Measurements from ENCODE around the gene TMEM126B. TPM values are rescaled to one million over a fixed set of nuclear protein-coding genes. Genes with fewer than 3 reads are reported as not detected.
"Not testable (repeated sequence)": the region's sequence is repeated elsewhere in the genome, so short reads cannot be mapped to it uniquely, and the experiment has no call there.

The TMEM126B gene
- polyA plus RNA-seq, 4 donors = 58.6 to 71.9 (median 61.5) TPM

DNA sequence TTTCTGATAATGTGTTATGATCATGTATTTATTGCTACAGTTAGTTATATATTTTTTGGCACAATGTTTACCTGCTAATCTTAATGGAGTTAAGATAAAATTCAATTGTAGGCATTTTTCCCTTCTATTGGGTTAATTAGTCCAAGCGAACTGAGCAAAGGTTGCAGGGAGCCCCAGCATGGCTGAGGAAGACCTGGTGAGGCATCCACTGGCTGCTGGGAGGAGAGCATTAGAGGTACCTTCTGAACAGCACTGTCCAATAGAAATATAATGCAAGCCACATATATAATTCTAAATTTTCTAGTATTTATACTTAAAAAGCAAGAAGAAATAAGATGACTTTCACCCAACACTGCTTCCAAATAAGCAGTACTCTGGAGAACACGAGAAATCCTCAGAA is 18.7 kb downstream of the TMEM126B start:
- DNase-seq (ENCODE audit: low read depth in 4 of 4, low spot score in 2 of 4) = no peak

DNA sequence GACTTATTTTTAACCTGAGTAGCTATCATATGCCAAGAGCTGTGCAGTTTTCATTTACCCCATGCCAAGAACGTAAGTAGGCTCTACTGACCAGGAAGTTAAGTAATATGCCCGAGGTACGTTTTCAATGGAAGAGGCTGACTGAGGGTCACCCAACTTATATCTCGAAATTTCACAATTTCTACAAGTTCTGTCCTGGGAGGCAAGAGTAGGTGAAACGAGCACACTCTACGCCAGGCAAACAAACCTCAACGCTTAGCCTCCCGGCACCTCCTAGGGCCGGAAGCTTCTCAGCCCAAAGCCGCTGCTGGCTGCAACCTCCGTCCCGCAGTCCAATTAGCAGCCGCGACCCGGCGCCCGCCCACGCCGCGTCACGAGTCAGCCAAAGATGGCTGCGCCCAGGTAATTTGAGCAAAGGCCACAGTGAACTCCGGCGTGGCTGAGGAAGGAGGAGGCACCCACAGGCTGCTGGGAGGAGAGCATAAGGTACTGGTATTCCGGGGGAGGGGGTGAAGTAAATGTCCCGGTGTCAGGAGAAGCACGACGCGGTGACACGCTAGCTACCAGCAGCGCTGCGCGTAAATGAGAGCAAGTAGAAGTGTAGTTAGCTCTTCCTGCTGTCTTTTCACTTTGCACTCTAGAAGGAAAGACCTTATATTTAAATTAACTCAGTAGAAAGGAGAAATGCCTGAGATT is 19.4 kb downstream of the TMEM126B start, which contains the start of gene TMEM126A:
Gene TMEM126A, plus strand, starts transcription at position 364 of the 696 bp plus-strand sequence. CDS start 2,289 bp downstream, outside the sequence.
- peak; percentile 77 to 86 (median 82) for DNase-seq (ENCODE audit: low read depth in 4 of 4, low spot score in 2 of 4)

DNA sequence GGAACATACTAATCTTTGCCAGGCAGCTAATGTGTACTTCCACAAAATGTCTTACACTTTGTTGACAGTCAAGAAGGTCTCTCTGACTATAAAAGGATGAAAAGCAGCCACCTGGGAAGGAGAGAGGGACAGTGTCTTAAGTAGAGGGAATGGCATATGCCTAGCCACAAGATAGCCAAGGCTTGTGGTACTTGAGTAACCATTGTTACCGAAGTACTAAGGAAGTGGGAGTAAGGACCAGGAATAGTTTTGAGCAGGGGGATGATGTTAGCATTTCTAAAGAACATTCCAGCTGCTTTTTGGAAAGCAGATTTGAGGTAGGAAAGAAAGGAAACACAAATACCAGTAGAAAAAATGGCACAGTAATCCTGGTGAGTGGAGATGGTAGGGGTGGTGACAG is 22.7 kb downstream of the TMEM126B start:
- no peak for DNase-seq (ENCODE audit: low read depth in 4 of 4, low spot score in 2 of 4)

DNA sequence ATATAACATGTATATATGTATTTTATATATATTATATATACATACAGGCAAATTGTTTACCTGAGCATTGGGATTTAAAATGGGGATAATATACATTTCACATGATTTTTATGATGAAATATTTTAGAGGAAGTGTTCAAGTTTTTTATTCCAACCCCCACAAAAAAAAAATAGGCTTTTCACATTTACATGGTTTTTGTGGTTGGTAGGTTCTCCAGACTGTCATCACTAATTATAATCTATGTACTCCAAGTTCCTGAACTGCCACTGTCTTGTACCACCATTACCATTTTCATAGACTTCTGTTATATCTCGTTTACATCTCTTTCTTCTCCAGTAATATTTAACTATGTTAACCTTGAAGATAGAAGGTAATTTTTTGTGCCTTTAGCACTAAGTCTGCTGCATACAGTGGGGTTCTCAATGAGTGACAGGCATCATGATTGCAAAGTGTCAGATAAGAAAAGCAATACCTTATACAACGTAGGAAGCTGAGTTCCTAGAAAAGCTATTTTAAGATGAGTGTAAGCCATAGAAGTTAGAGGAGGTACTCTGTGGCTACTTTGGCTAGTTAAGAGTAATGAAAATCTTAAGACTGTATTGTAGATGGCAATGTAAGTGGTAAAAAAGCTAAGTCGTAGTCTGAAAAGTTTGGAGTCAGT is 24.5 kb downstream of the TMEM126B start:
- no peak for DNase-seq (ENCODE audit: low read depth in 4 of 4, low spot score in 2 of 4)

DNA sequence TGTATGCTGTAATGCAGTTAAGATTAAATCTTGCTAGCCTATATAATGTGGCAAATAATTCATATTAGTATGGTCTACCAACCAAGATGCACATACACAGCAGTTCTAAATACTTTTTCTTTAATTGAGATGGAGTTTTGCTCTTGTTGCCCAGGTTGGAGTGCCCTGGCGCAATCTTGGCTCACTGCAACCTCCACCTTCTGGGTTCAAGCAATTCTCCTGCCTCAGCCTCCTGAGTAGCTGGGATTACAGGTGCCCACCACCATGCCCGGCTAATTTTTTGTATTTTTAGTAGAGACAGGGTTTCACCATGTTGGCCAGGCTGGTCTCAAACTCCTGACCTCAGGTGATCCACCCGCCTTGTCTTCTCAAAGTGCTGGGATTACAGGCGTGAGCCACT is 25.9 kb downstream of the TMEM126B start:
- not testable (repeated sequence) for DNase-seq (ENCODE audit: low read depth in 4 of 4, low spot score in 2 of 4)

DNA sequence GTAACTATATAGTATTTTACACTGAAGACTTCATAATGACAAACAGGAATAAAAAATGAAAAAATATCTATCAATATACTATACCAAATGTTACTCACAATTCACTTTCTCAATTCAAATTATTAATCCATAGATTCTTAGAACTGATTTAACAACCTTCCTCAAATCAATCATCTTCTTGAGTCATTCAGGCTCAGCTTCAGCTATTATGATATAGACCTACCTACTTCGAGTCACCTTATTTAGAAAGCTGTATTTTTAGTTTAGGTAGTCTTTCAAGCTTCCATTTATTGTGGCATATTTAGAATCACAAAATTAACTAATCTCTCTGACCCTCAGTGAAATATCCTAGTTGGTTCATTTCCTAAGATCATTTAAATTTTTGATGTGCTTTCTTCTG is 28.4 kb downstream of the TMEM126B start:
- DNase-seq (ENCODE audit: low read depth in 4 of 4, low spot score in 2 of 4) = no peak

DNA sequence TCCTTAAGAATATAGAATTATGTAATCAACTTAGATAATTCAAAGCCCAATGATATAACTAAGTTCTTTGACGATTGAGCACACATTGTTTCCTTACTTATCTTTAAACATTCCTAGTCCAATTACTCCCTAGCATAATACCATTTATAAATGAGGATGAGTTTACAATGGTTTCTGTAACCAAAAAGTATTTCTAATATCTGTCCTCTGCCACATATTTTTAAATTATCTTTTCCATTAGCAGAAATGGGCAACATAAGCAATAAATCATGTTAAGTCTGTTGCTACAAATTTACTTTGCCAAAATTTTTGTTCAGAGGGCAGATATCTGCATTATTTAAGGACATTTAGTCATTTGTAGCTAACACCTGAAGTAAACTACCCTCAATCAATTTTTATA is 29.8 kb downstream of the TMEM126B start:
- DNase-seq (ENCODE audit: low read depth in 4 of 4, low spot score in 2 of 4) = no peak

DNA sequence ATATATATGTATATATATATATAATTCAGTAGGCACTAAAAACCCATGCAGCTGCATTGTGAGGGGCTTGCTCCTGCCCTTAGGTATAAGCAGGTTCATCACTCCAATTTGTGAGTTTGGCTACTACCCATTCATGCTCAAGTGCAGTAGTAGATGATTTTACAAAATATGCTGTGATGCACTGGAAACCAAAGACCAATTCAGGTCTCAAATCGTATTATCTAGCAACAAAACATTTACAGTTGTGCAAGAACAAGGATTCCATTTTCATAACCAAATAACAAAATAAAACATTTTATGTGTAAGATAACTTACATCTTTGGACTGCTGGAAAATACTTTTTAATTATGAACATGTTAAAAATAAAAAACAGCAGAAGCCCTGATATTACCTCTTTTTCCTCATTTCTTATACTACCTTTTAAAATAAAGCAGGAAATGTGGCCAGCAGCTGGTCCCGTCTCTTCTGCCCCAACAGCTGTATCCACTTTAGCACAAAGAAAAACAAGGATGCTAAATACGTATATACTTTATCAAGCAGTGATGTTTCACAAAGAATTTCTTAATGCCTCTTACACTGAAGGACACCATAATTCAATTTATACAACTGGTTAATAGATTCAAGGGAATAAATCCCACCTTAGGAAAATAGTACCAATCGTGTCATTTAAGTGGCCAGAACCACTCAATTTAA is 33.7 kb downstream of the TMEM126B start:
- no peak for DNase-seq (ENCODE audit: low read depth in 4 of 4, low spot score in 2 of 4)

DNA sequence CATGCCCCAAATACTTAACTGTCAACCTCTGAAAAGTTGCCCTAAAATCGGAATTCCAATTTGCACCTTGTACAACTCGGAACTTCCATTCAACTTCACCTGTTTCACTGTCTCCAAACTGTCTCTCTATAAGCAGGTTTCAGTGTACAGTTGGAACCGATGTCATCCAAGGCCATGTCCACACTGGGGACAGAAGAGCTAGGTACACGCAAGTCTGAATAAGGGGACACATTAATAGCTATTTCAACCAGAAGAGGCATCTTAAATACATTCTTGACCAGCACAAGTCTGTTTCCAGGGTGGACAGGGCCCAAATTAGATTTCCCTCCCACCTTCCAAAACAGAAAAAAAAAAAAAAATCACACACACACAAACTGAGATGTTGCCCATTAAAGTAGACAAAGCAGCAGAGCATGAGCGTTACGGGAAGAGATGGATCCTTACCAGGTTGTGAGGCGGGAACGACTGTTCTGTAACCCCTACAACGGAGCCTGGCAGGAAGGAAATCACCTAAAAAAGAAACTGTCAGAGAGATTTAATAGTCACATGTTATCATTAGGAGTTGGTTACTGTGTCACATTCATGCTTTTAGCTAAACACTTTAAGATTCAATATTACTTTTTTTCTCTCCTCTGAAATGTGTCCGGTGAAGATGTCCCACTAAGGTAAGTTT is 34.8 kb downstream of the TMEM126B start:
- no peak for DNase-seq (ENCODE audit: low read depth in 4 of 4, low spot score in 2 of 4)

DNA sequence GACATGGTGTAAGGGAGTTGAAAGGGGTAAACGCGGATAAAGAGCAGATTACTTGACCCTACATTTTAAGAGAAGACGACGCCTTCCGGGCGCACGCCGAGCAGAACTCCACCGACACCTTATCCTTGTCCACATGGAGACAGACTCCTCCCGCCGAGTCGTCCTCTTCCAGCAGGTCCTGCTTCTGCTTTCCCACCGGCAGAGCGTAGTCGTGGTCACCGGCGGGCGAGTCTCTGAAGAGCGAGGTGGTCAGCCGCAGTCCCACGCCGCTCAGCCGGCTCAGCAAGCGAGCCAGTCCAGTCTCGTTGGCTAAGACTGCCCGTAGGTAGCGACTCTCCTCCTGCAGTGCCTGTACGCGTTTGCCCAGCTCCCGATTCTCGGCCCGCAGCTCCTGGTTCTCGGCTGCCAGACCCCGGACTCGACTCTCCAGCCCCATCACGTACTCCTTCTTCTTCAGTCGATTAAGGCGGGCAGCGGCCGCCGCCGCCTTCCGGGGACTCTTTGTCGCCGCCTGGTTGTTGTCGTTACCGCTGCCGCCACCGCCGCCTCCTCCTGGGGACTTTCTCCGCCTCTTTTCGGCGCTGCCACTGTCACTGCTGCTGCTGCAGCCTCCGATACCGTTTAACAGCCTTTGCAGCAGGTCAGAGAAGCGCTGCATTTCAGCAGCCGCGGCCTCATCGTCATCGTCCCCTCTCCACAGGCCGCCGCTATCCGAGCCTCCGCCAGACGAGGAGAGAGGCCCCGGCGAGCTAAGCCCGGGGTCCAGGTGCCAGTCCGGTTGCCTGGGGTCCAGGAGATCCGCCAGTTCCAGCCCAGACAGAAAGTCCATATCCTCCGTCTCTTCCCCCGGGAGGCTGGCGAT is 35.6 kb downstream of the TMEM126B start:
- DNase-seq (ENCODE audit: low read depth in 4 of 4, low spot score in 2 of 4) = peak in 1 of 4 donors; percentile 72

DNA sequence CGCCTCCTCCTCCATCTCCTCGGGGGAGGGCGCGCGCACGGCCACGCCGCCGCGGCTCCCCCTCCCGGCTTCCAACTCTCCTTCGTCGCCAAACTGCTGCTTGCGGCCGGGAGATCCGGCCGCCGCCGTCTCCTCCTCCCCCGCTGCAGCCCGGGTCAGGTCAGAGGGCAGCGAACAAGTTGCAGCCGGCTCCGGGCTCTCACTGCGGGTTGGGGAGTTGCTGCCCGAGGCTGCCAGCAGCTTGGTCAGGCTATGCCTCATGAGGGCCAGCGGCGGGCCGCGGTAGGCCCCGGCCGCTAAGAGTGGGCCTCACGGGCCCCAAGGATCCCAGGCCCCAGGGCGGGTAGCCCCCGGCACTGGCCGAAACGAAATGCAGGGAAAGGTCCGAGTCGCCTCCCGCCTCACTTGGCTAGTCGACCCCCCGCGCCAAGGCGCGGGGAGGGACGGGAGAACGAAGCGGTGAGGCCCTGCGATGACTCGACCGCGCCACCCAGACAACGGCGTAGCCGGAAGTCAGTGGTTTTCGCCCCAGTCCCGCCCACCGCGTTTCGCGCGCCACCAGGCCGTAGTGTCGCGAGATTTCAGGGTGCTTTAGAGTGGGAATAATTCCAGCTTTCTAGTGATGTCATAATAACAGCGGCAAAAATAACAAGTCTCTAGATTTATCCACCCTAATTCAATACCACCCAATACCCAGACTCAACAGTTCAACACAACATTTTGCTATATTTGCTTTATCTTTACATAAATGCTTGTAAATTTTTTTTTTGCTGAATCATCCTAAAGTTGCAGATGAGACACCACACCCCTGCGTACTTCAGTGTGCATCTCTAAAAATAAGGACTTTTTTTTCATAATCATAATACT is 36.5 kb downstream of the TMEM126B start, which contains the start of gene CREBZF:
Gene CREBZF, minus strand, starts transcription at position 515 of the 867 bp plus-strand sequence. Its CDS starts 254 bp downstream, at position 261.
- DNase-seq (ENCODE audit: low read depth in 4 of 4, low spot score in 2 of 4) = peak; percentile 90 to 94 (median 93)

DNA sequence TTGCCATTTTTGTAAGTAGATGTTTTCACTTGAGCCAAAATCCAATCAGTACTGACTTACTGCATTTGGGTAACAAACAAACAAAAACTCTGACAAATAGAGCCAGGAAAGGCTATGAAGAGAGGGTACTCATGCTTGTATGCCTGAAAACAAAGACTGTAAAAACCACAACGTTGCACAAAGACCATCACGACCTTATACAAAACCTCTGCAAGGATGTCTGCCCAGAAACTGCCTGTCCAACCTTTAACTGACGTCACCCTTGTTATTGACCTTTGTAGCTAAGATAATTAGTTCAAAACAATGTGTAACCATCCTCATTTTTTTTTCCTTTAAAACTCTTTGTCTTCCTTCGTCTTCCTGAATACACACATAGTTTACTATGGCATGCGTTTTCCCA is 37.3 kb downstream of the TMEM126B start:
- no peak for DNase-seq (ENCODE audit: low read depth in 4 of 4, low spot score in 2 of 4)

DNA sequence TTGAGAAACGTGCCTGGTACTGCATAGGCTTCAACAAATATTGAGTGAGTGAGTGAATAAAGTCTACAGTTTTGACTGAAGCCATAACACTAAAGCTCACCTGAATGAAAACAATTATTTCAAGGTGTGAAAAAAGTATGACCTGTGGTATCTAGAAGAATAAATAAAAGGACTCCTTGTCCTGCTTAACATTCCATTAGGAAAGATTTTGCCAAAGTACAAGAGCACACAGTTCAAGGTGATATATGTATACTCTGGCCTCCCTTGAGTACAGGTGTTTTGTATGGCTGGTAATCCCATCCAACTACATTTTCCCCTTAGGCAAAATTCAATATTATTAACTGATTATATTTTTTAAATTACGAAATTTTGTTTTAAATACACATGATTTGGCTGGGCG is 38.3 kb downstream of the TMEM126B start:
- no peak for DNase-seq (ENCODE audit: low read depth in 4 of 4, low spot score in 2 of 4)

DNA sequence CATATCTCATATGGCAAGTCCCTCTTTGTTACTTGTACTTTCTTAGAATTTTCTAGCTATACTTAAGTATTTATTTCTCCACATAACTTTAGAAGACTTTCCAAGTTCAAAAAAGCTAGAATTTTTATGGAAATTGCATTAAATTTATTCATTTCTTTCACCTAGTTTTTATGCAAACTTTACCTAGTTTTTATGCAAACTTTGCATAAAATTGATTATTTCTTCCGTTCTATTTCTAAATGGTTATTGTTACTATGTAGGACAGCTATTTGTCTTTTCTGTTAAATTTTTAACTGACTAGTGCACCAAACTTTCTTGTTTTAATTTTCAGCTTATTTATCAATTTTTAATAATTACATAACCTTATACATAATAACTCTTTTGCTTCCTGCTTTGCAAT is 39.8 kb downstream of the TMEM126B start:
- DNase-seq (ENCODE audit: low read depth in 4 of 4, low spot score in 2 of 4) = no peak

DNA sequence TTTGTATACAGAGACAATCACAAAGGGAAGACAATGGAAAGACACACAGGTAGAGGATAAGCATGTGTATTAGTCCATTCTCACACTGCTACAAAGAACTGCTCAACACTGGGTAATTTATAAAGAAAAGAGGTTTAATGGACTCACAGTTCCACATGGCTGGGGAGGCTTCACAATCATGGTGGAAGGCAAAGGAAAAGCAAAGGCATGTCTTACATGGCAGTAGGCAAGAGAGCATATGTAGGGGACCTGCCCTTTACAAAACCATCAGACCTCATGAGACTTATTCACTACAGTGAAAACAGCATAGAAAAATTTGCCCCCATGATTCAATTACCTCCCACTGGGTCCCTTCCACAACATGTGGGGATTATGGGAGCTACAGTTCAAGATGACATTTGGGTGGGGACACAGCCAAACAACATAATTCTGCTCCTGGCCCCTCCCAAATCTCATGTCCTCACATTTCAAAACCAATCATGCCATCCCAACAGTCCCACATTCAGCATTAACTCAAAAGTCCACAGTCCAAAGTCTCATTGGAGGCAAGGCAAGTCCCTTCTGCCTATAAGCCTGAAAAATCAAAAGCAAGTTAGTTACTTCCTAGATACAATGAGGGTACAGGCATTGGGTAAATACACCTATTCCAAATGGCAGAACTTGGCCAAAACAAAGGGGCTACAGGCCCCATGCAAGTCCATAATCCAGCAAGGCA is 42.7 kb downstream of the TMEM126B start:
- DNase-seq (ENCODE audit: low read depth in 4 of 4, low spot score in 2 of 4) = not testable (repeated sequence)

DNA sequence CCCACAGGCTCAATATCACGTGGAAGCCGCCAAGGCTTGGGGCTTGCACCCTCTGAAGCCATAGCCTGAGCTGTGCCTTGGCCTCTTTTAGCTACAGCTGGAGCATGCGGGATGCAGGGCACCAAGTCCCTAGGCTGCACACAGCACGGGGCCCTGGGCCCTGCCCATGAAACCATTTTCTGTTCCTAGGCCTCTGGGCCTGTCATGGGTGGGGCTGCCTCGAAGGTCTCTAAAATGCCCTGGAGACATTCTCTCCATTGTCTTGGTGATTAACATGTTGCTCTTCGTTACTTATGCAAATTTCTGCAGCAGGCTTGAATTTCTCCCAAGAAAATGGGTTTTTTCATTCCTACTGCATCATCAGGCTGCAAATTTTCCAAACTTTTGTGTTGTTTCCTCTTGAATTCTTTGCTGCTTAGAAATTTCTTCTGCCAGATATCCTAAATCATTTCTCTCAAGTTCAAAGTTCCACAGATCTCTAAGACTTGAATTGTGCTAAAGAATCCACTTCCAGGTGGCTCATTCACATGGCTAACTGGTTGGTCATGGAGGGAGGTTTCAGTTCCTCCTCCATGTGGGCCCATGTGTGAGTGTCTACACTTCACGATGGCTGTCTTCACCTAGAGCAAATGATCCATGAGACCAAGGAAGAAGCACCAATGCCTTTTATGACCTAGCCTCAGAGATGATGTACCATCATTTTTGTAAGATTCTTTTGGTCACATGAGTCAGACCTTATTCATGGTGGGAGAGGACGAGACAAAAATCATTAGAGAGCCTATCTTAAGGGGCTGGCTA is 43.9 kb downstream of the TMEM126B start:
- no peak for DNase-seq (ENCODE audit: low read depth in 4 of 4, low spot score in 2 of 4)

DNA sequence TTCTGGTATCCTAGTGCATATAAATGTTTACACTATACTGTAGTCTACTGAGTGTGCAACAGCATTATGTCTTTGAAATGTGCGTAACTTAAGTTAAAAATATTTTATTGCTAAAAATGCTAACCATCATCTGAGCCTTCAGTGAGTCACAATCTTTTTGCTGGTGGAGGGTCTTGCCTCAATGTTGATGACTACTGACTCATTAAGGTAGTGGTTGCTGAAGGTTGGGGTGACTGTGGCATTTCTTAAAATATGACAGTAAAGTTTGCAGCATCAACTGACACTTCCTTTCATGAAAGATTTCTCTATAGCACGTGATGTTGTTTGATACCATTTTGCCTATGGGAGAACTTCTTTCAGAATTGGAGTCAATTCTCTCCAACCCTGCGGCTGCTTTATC is 45.0 kb downstream of the TMEM126B start:
- DNase-seq (ENCODE audit: low read depth in 4 of 4, low spot score in 2 of 4) = no peak

DNA sequence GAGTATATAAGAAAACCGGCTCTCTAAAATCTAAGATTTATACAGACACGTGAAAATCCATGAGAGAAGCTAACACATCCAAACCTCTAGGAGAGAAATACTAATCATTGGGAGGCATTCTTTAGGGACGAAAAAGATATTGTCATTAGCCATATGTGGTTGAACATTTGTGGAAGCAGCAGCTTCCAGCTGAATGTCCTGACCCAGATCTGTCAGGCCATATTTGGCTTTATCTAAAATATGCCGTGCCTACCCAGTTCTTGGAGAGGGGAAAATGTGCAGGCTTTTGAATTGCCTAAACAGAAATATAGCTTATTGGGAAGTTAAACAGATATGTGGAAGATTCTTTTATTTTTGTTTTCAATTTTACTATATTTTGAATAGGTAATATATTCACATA is 51.2 kb downstream of the TMEM126B start:
- no peak for DNase-seq (ENCODE audit: low read depth in 4 of 4, low spot score in 2 of 4)
